ENCODE data around the gene ETV7. TPM values are rescaled to one million over a fixed set of nuclear protein-coding genes. Genes with fewer than 3 reads are reported as not detected.
"Not testable (repeated sequence)": the region's sequence is repeated elsewhere in the genome, so short reads cannot be mapped to it uniquely, and the experiment has no call there.

ETV7 gene
- total RNA-seq, 1 donor from 2014 or later: not detected

DNA sequence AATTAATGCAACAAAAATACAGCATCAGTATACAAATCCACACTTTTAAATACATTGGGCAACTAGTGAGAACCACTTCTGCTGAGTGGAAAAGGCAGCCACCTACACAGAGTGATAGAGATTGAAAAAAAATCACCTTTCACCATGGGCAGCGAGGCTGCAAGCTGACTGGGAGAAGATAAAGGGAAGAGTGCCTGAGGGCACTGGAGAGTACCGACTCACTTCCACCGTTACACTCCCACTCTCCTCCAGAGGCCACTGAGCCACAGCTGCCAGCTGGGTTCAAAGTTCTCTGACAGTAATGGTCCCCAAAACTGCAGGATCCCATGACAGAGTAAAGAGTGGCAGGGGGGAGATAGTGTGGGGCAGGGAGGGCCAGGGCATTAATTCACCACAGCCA is 31.1 kb upstream of the ETV7 start:
- DNase-seq (ENCODE audit: low read depth, low spot score): no peak
- H3K27me3 Mint-ChIP-seq (ENCODE audit: low read depth): no peaks in the 10 kb centered on the region
- no peak overlapping the region for H3K27ac Mint-ChIP-seq (ENCODE audit: unreplicated experiment)
- peaks cover 2% of the 10 kb centered on the region for H3K9me3 Mint-ChIP-seq
- TF ChIP-seq, protein P1, sequence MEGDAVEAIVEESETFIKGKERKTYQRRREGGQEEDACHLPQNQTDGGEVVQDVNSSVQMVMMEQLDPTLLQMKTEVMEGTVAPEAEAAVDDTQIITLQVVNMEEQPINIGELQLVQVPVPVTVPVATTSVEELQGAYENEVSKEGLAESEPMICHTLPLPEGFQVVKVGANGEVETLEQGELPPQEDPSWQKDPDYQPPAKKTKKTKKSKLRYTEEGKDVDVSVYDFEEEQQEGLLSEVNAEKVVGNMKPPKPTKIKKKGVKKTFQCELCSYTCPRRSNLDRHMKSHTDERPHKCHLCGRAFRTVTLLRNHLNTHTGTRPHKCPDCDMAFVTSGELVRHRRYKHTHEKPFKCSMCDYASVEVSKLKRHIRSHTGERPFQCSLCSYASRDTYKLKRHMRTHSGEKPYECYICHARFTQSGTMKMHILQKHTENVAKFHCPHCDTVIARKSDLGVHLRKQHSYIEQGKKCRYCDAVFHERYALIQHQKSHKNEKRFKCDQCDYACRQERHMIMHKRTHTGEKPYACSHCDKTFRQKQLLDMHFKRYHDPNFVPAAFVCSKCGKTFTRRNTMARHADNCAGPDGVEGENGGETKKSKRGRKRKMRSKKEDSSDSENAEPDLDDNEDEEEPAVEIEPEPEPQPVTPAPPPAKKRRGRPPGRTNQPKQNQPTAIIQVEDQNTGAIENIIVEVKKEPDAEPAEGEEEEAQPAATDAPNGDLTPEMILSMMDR (conservative IDR thresholded peaks at IDR 0.05): no peak
- H3K4me3 Mint-ChIP-seq: no peak overlapping the region
- H3K4me1 Mint-ChIP-seq: peaks cover 9% of the 10 kb centered on the region
- H3K36me3 Mint-ChIP-seq (ENCODE audit: low read depth): no peaks in the 10 kb centered on the region

DNA sequence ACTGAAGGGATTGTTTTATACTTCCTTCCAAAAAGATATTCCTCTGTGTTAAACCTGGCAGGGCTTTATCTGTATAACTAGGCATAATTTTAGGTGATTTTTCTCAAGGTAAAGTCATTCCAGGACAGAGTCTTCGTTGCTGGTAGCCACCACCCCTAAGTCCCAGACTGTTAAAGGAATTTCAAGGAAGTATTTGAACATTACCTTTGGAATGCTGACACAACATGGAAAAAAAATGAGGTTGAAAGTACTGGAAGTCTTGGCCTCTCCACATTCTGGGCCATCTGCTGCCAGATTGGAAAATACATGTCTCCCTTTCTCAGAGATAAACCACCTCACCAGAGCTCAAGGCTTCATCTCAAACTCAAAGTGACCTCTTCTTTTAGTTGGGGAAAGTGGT is 27.0 kb upstream of the ETV7 start:
- no peak overlapping the region for H3K4me3 Mint-ChIP-seq
- H3K36me3 Mint-ChIP-seq (ENCODE audit: low read depth): no peaks in the 10 kb centered on the region
- H3K4me1 Mint-ChIP-seq: no peaks in the 10 kb centered on the region
- peaks cover 6% of the 10 kb centered on the region for H3K27me3 Mint-ChIP-seq (ENCODE audit: low read depth)
- TF ChIP-seq, protein P1 (conservative IDR thresholded peaks at IDR 0.05): no peak
- DNase-seq (ENCODE audit: low read depth, low spot score): no peak
- peaks cover 5% of the 10 kb centered on the region for H3K9me3 Mint-ChIP-seq
- no peak overlapping the region for H3K27ac Mint-ChIP-seq (ENCODE audit: unreplicated experiment)

DNA sequence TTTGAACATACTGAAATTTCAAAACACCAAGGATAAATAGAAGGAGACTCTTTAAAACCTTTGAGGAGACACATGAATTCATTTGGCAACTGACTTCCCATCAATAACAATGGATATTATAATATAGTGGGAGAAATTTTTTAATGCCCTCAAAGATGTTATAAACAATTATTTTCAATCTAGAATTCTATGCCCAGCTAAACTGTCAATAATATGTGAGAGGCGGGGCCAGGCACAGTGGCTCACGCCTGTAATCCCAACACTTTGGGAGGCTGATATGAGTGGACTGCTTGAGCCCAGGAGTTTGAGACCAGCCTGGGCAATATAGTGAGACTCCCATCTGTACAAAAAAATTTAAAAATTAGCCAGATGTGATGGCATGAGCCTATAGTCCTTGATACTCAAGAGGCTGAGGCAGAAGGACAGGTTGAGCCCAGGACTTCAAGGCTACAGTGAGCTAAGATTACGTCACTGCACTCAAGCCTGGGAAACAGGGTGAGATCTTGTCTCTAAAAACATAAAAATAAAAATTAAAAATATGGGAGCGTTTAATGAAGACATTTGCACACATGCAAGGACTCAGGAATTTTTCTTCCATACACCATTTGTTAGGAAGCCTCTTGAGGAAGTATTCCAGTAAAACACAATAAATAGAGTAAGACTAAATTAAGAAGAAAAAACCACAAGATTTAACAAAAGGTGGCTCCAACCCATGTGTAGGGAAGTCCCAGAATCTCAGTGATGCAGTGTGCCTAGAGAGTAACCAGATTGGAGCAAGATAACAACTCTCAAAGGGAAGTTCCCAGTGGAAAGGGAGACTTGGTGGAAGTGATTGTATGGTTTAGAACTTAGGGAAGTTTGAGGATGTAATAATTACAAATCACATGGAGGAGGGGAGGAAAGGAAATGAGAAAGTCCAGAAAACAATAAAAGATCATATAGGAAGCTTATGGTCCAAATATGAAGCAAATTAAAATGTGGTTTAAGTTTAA is 26.3 kb upstream of the ETV7 start:
- H3K4me3 Mint-ChIP-seq: no peak overlapping the region
- no peaks in the 10 kb centered on the region for H3K36me3 Mint-ChIP-seq (ENCODE audit: low read depth)
- peaks cover 5% of the 10 kb centered on the region for H3K9me3 Mint-ChIP-seq
- peak overlapping the region; percentile 39 for H3K27ac Mint-ChIP-seq (ENCODE audit: unreplicated experiment)
- TF ChIP-seq, protein P1 (conservative IDR thresholded peaks at IDR 0.05): no peak
- H3K4me1 Mint-ChIP-seq: no peaks in the 10 kb centered on the region
- DNase-seq (ENCODE audit: low read depth, low spot score): no peak
- peaks cover 6% of the 10 kb centered on the region for H3K27me3 Mint-ChIP-seq (ENCODE audit: low read depth)

DNA sequence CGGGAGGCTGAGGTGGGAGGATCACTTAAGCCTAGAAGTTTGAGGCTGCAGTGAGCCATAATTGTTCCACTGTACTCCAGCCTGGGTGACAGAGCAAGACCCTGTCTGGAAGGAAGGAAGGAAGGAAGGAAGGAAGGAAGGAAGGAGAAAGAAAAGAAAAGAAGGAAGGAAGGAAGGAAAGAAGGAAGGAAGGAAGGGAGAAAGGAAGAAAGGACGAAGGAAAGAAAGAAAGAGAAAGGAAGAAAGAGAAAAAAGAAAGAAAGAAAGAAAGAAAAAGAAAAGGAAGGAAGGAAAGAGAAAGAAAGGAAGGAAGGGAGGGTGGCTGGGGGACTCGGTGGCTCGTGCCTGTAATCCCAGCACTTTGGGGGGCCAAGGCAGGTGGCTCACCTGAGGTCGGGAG is 22.2 kb upstream of the ETV7 start:
- not testable (repeated sequence) for H3K9me3 Mint-ChIP-seq; H3K27me3 Mint-ChIP-seq (ENCODE audit: low read depth); H3K4me3 Mint-ChIP-seq; H3K36me3 Mint-ChIP-seq (ENCODE audit: low read depth); H3K27ac Mint-ChIP-seq (ENCODE audit: unreplicated experiment); DNase-seq (ENCODE audit: low read depth, low spot score); H3K4me1 Mint-ChIP-seq

DNA sequence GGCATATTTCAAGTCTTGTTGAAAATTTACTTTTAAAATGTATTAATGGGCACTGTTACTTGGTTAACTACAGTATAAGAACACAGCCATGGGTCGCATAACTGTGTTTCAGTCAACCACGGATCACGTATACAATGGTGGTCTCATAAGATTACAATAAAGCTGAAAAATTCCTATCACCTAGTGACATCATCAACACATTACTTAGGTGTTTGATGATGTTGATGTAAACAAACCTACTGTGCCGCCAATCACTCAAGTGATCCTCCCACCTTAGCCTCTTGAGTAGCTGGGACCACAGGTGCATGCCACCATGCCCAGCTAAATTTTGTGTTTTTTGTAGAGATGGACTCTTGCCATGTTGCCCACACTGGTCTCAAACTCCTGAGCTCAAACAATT is 16.7 kb upstream of the ETV7 start:
- DNase-seq (ENCODE audit: low read depth, low spot score): no peak
- Mint-ChIP-seq H3K27me3 (ENCODE audit: low read depth) (peaks cover 7% of the 10 kb centered on the region), H3K4me1 (no peaks in the 10 kb centered on the region), H3K9me3 (no peaks in the 10 kb centered on the region), H3K27ac (ENCODE audit: unreplicated experiment) (no peak overlapping the region), H3K36me3 (ENCODE audit: low read depth) (no peaks in the 10 kb centered on the region), H3K4me3 (no peak overlapping the region)
- TF ChIP-seq, protein P1 (conservative IDR thresholded peaks at IDR 0.05): no peak

DNA sequence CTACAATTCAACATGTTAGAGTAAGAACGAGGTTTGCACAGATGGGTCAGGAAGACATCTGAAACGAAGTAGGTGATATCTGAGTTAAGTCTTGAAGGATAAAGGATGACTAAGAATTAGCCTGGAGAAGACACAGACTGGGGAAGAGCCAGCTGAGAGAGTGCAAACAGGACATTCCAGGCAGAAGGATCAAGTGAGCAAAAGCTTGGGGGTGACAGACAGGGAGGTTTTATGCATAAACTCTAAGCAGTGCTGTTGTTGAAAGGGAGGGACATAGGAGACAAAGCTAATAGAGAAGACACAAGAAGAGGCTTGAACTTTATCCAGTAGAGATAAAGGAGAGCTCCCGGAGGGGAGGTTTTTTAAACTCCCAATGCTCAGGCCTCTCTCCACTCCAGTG is 15.0 kb upstream of the ETV7 start:
- TF ChIP-seq, protein P1 (conservative IDR thresholded peaks at IDR 0.05): no peak
- H3K9me3 Mint-ChIP-seq: no peaks in the 10 kb centered on the region
- no peak overlapping the region for H3K27ac Mint-ChIP-seq (ENCODE audit: unreplicated experiment)
- no peak overlapping the region for H3K4me3 Mint-ChIP-seq
- H3K36me3 Mint-ChIP-seq (ENCODE audit: low read depth): no peaks in the 10 kb centered on the region
- no peak for DNase-seq (ENCODE audit: low read depth, low spot score)
- no peaks in the 10 kb centered on the region for H3K4me1 Mint-ChIP-seq
- peaks cover 7% of the 10 kb centered on the region for H3K27me3 Mint-ChIP-seq (ENCODE audit: low read depth)

Data from neural crest cell (in vitro differentiated cells).